ENCODE measurements around the gene BACE2.

DNA sequence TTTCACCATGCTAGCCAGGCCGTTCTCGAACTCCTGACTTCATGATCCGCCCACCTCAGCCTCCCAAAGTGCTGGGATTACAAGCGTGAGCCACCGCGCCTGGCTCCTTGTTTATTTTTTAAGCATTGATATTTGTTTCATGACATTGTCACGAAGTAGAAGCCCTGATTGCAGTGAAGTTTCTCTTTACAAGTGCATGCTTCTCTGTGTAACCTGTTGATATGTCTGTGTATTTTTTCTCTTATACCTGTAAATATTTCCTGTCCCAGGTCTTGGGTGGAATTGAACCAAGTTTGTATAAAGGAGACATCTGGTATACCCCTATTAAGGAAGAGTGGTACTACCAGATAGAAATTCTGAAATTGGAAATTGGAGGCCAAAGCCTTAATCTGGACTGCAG lies 75.1 kb downstream of the BACE2 start:
- TF ChIP-seq, protein P1, sequence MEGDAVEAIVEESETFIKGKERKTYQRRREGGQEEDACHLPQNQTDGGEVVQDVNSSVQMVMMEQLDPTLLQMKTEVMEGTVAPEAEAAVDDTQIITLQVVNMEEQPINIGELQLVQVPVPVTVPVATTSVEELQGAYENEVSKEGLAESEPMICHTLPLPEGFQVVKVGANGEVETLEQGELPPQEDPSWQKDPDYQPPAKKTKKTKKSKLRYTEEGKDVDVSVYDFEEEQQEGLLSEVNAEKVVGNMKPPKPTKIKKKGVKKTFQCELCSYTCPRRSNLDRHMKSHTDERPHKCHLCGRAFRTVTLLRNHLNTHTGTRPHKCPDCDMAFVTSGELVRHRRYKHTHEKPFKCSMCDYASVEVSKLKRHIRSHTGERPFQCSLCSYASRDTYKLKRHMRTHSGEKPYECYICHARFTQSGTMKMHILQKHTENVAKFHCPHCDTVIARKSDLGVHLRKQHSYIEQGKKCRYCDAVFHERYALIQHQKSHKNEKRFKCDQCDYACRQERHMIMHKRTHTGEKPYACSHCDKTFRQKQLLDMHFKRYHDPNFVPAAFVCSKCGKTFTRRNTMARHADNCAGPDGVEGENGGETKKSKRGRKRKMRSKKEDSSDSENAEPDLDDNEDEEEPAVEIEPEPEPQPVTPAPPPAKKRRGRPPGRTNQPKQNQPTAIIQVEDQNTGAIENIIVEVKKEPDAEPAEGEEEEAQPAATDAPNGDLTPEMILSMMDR (conservative IDR thresholded peaks at IDR 0.05) = no peak
- TF ChIP-seq ZFX (IDR thresholded peaks at IDR 0.05) = no peak
